Measurements from ENCODE around the gene RNF152. TPM values are rescaled to one million over a fixed set of nuclear protein-coding genes. Genes with fewer than 3 reads are reported as not detected.
A peak's percentile ranks its signal among the peaks of the same experiment; 100 is the strongest.

The RNF152 gene
- total and polyA plus RNA-seq, 11 donors = 2.8 to 24.0 (median 10.7) TPM

DNA sequence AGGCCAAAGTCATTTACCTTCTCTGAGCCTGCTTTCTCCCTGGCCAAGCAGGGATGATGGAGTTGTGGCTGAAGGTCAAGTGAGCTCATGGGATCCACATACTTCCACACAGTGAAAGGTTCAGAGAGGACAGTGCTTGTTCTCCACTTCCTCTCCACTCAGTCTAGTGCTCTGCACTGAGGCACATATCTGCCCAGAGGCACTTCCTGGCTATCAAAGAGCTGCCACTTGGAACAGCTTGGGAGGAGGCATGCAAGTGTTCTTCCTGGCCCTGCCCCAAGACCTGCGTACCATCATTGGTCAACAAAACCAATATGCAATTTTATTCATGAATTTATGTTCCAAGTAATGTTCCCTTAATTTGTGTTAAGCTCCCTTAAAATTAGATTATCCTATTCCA, 71.9 kb downstream of the RNF152 start:
- H3K4me3 ChIP-seq = no peak overlapping the region
- no peaks in the 10 kb centered on the region for H3K27me3 ChIP-seq
- no peak overlapping the region for H3K27ac ChIP-seq
- DNase-seq (no peak), ATAC-seq (peak in 2 of 4 donors; percentile 22 to 26)
- H3K36me3 ChIP-seq = peaks cover 0 to 10% (median 5%) of the 10 kb centered on the region in 9 donors
- H3K9me3 ChIP-seq = no peaks in the 10 kb centered on the region
- peaks cover 0 to 23% (median 0%) of the 10 kb centered on the region in 12 donors for H3K4me1 ChIP-seq
- 90 to 95% (median 94%) methylated on average over 1 of the region's 1 CpG for WGBS, 4 donors
- intact Hi-C loops (cut with DNase I) = no loop called here
- TF ChIP-seq, protein P1, sequence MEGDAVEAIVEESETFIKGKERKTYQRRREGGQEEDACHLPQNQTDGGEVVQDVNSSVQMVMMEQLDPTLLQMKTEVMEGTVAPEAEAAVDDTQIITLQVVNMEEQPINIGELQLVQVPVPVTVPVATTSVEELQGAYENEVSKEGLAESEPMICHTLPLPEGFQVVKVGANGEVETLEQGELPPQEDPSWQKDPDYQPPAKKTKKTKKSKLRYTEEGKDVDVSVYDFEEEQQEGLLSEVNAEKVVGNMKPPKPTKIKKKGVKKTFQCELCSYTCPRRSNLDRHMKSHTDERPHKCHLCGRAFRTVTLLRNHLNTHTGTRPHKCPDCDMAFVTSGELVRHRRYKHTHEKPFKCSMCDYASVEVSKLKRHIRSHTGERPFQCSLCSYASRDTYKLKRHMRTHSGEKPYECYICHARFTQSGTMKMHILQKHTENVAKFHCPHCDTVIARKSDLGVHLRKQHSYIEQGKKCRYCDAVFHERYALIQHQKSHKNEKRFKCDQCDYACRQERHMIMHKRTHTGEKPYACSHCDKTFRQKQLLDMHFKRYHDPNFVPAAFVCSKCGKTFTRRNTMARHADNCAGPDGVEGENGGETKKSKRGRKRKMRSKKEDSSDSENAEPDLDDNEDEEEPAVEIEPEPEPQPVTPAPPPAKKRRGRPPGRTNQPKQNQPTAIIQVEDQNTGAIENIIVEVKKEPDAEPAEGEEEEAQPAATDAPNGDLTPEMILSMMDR (IDR thresholded peaks at IDR 0.05) = no peak
- TF ChIP-seq POLR2A (IDR thresholded peaks at IDR 0.05) = no peak

DNA sequence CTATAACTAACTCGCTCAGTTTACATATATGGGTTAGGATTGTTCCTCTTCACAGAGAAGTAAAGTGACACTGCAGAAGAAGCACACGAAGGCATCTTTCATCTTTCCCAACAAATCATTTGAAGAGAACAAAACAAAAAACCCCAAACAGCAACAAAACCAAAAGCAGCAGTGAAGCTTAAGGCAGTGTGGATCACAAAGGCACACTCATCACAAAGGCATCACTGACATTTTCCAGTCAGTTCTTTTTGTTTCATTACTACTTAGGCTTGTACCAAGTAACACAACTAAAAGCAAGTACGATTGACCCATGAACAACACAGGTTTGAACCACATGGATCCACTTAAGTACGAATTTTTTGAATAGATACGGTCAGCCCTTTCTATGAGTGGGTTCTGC, 75.7 kb downstream of the RNF152 start:
- H3K9me3 ChIP-seq = no peaks in the 10 kb centered on the region
- no peak for TF ChIP-seq POLR2A (IDR thresholded peaks at IDR 0.05)
- TF ChIP-seq, protein P1 (IDR thresholded peaks at IDR 0.05) = no peak
- no peak overlapping the region for H3K27ac ChIP-seq
- no peak for ATAC-seq
- intact Hi-C loops (cut with DNase I) = no loop called here
- H3K4me1 ChIP-seq = peaks cover 0 to 12% (median 0%) of the 10 kb centered on the region in 12 donors
- H3K27me3 ChIP-seq = no peaks in the 10 kb centered on the region
- 90 to 95% (median 91%) methylated on average over 5 of the region's 5 CpGs for WGBS, 4 donors
- H3K4me3 ChIP-seq = no peak overlapping the region
- no peak for DNase-seq
- peaks cover 0 to 34% (median 18%) of the 10 kb centered on the region in 9 donors for H3K36me3 ChIP-seq

DNA sequence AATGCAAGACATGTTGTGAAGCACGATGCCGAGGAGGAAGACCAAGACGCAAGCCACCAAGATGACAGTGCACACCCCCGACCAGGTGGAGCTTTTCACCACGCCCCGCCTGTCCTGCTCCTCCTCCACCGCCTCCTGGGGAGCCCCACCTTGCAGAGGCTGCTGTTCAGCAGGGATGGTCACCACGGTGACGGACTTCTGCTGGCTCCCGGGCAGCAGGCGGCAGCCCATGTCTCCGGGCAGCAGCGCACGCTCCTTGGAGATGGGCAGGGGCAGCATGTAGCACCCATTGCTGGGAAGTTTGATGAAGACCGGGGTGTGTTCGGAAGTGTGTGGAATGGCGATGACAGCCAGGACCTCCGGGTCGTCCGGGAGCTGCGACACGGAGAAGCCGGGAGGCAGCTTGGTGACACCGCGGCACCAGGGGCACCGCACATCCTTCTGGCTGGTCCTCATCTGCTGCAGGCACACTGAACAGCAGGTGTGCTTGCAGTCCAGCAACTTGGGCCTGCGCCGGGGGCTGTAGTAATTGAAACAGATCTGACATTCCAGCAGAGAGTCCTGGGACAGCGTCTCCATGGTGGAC, 76.8 kb downstream of the RNF152 start:
- ATAC-seq (peak in 1 of 4 donors; percentile 41), DNase-seq (no peak)
- no peaks in the 10 kb centered on the region for H3K27me3 ChIP-seq
- H3K4me3 ChIP-seq = no peak overlapping the region
- intact Hi-C loops (cut with DNase I) = no loop called here
- WGBS, 4 donors = 94 to 96% (median 95%) methylated on average over 28 to 29 of the region's 29 CpGs
- no peak overlapping the region for H3K27ac ChIP-seq
- peaks cover 0 to 34% (median 18%) of the 10 kb centered on the region in 9 donors for H3K36me3 ChIP-seq
- TF ChIP-seq, protein P1 (IDR thresholded peaks at IDR 0.05) = no peak
- TF ChIP-seq POLR2A (IDR thresholded peaks at IDR 0.05) = no peak
- no peaks in the 10 kb centered on the region for H3K9me3 ChIP-seq
- peaks cover 0 to 7% (median 0%) of the 10 kb centered on the region in 12 donors for H3K4me1 ChIP-seq

DNA sequence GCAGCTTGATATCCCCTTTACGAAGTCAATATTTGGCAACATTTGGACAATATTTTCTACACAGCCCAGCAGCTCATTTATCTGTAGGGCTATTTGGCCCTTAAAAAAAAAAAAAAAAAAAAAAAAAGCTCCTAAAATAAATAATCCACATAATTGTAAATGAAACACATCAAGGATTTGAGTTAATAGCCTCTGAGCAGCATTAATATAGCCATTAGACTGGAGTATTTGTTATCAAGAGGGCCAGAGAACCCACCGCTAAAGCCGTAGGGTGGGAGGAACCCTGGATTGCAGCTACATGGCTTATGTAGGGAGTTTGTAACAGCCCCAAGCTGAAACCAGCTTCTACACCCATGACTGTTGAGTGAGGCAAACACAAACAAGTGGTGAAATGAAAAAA, 84.5 kb downstream of the RNF152 start:
- 89 to 93% (median 91%) methylated on average over 3 of the region's 3 CpGs for WGBS, 4 donors
- H3K36me3 ChIP-seq = peaks cover 0 to 3% (median 0%) of the 10 kb centered on the region in 9 donors
- H3K9me3 ChIP-seq = no peaks in the 10 kb centered on the region
- H3K4me3 ChIP-seq = no peak overlapping the region
- ATAC-seq (no peak), DNase-seq (no peak)
- no peaks in the 10 kb centered on the region for H3K27me3 ChIP-seq
- H3K27ac ChIP-seq = no peak overlapping the region
- intact Hi-C loops (cut with DNase I) = no loop called here
- no peaks in the 10 kb centered on the region for H3K4me1 ChIP-seq
- TF ChIP-seq POLR2A (IDR thresholded peaks at IDR 0.05) = no peak
- TF ChIP-seq, protein P1 (IDR thresholded peaks at IDR 0.05) = no peak

Measured in heart left ventricle (tissue), 16 donors.